Immature natural killer cell (primary cell): Measurements from ENCODE around the gene PTPRD. TPM values are rescaled to one million over a fixed set of nuclear protein-coding genes. Genes with fewer than 3 reads are reported as not detected.
"Not testable (repeated sequence)": the region's sequence is repeated elsewhere in the genome, so short reads cannot be mapped to it uniquely, and the experiment has no call there.

Experiments
- DNase-seq, 3 donors: peaks; one replicate each; pipeline ENCODE4 v3.0.0; 2022; ENCODE audit warnings: mixed read lengths in 1 of 3
- H3K27ac Mint-ChIP-seq, 6 donors: one replicate each; pipeline ENCODE4 v1.8.0; 2020; ENCODE audit warnings: mixed read lengths in 6 of 6, mild to moderate bottlenecking in 5 of 6, inconsistent platforms in 4 of 6, moderate library complexity in 3 of 6
- H3K27me3 Mint-ChIP-seq, 3 donors: one replicate each; pipeline ENCODE4 v1.8.0; 2020 to 2021; ENCODE audit warnings: low read depth in 3 of 3, mild to moderate bottlenecking in 3 of 3, mixed read lengths in 3 of 3, moderate library complexity in 3 of 3, inconsistent platforms in 1 of 3
- H3K36me3 Mint-ChIP-seq, 3 donors: one replicate each; pipeline ENCODE4 v1.8.0; 2020; ENCODE audit warnings: mixed read lengths in 3 of 3, inconsistent platforms in 2 of 3, mild to moderate bottlenecking in 2 of 3
- H3K4me1 Mint-ChIP-seq, 2 donors: one replicate each; pipeline ENCODE4 v1.8.0; 2020; ENCODE audit warnings: inconsistent platforms in 2 of 2, mild to moderate bottlenecking in 2 of 2, mixed read lengths in 2 of 2, moderate library complexity in 1 of 2
- H3K4me3 Mint-ChIP-seq, 5 donors: one replicate each; pipeline ENCODE4 v1.8.0; 2020; ENCODE audit warnings: mild to moderate bottlenecking in 5 of 5, mixed read lengths in 5 of 5, inconsistent platforms in 3 of 5, moderate library complexity in 3 of 5
- H3K9me3 Mint-ChIP-seq, 6 donors: one replicate each; pipeline ENCODE4 v1.8.0; 2020; ENCODE audit warnings: mild to moderate bottlenecking in 6 of 6, mixed read lengths in 6 of 6, inconsistent platforms in 4 of 6, moderate library complexity in 3 of 6
- polyA plus RNA-seq, 3 donors: library from polyadenylated mRNA; unstranded; fragments of 300-500 nt; fragmentation: Illumina TruSeq; gene quantifications; one replicate each; pipeline ENCODE4 v1.2.3, GENCODE V29; 2021

Gene PTPRD
- polyA plus RNA-seq, 3 donors from 2014 or later: not detected

GRCh38 chr9:9478741-9479140 lies 1134.1 kb downstream of the PTPRD start:
- Mint-ChIP-seq H3K36me3 (no peaks in the 10 kb centered on the region), H3K4me3 (no peak overlapping the region), H3K4me1 (no peaks in the 10 kb centered on the region)

GRCh38 chr9:9469271-9469670 lies 1143.5 kb downstream of the PTPRD start:
- Mint-ChIP-seq H3K27ac (no peak overlapping the region), H3K4me1 (no peaks in the 10 kb centered on the region), H3K9me3 (peaks cover 0 to 22% (median 11%) of the 10 kb centered on the region in 6 donors), H3K4me3 (no peak overlapping the region), H3K36me3 (no peaks in the 10 kb centered on the region), H3K27me3 (no peaks in the 10 kb centered on the region)
- DNase-seq: no peak

More at GRCh38 chr9:9478741-9479140, 1134.1 kb downstream of the PTPRD start:
- H3K27me3 Mint-ChIP-seq: no peaks in the 10 kb centered on the region
- no peak for DNase-seq
- H3K9me3 Mint-ChIP-seq: peaks cover 0 to 45% (median 12%) of the 10 kb centered on the region in 6 donors
- H3K27ac Mint-ChIP-seq: no peak overlapping the region

- not testable (repeated sequence) for H3K4me1 Mint-ChIP-seq, H3K36me3 Mint-ChIP-seq, DNase-seq, H3K4me3 Mint-ChIP-seq, H3K27me3 Mint-ChIP-seq, H3K27ac Mint-ChIP-seq
- peaks cover 7 to 45% (median 14%) of the 10 kb centered on the region in 6 donors for H3K9me3 Mint-ChIP-seq
Measured at GRCh38 chr9:9441874-9442273, 1170.9 kb downstream of the PTPRD start.

GRCh38 chr9:9437641-9438040 lies 1175.2 kb downstream of the PTPRD start:
- no peaks in the 10 kb centered on the region for H3K4me1 Mint-ChIP-seq
- no peak for DNase-seq

DNA sequence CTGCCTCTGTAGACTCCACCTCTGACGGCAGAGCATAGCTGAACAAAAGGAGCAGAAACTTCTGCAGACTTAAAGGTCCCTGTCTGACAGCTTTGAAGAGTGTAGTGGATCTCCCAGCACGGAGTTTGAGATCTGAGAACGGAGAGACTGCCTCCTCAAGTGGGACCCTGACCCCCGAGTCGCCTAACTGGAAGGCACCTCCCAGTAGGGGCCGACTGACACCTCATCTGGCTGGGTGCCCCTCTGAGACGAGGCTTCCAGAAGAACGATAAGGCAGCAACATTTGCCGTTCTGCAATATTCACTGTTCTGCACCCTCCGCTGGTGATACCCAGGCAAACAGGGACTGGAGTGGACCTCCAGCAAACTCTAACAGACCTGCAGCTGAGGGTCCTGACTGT lies 1186.3 kb downstream of the PTPRD start:
- H3K36me3 Mint-ChIP-seq, H3K27me3 Mint-ChIP-seq, H3K27ac Mint-ChIP-seq, H3K4me1 Mint-ChIP-seq, DNase-seq, H3K4me3 Mint-ChIP-seq: not testable (repeated sequence)
- peaks cover 12 to 51% (median 16%) of the 10 kb centered on the region in 6 donors for H3K9me3 Mint-ChIP-seq

More at GRCh38 chr9:9437641-9438040, 1175.2 kb downstream of the PTPRD start:
- Mint-ChIP-seq H3K27ac (no peak overlapping the region), H3K4me3 (no peak overlapping the region), H3K36me3 (no peaks in the 10 kb centered on the region), H3K27me3 (no peaks in the 10 kb centered on the region), H3K9me3 (peaks cover 3 to 36% (median 8%) of the 10 kb centered on the region in 6 donors)

DNA sequence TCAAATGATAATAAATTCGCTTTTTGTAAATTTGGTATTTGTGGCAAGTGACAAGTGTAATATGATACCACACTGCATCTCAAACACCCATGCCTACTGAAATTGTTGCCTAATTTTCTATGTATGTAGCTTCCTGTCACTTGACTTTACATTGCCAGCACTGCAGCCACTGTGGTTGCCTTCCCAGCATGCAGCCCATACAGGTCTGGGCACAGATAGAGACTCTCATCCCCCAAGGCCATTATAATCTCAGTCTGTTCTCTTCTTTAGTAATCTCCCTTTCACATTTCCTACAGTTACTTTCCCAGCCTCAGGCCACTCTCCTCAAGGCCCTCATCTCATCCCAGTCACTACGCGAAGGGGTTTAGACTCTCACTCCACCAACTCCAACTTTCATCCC lies 1200.6 kb downstream of the PTPRD start:
- H3K4me3 Mint-ChIP-seq: no peak overlapping the region
- no peak for DNase-seq
- no peaks in the 10 kb centered on the region for H3K4me1 Mint-ChIP-seq
- peaks cover 0 to 3% (median 0%) of the 10 kb centered on the region in 3 donors for H3K36me3 Mint-ChIP-seq
- H3K9me3 Mint-ChIP-seq: peaks cover 0 to 34% (median 10%) of the 10 kb centered on the region in 6 donors
- no peak overlapping the region for H3K27ac Mint-ChIP-seq
- H3K27me3 Mint-ChIP-seq: no peaks in the 10 kb centered on the region

- H3K27me3 Mint-ChIP-seq: no peaks in the 10 kb centered on the region
- H3K27ac Mint-ChIP-seq: no peak overlapping the region
- no peaks in the 10 kb centered on the region for H3K4me1 Mint-ChIP-seq
- peaks cover 0 to 2% (median 0%) of the 10 kb centered on the region in 3 donors for H3K36me3 Mint-ChIP-seq
- no peak for DNase-seq
- no peak overlapping the region for H3K4me3 Mint-ChIP-seq
- H3K9me3 Mint-ChIP-seq: peaks cover 0 to 36% (median 6%) of the 10 kb centered on the region in 6 donors
Measured at GRCh38 chr9:9410736-9411135, 1202.1 kb downstream of the PTPRD start.

DNA sequence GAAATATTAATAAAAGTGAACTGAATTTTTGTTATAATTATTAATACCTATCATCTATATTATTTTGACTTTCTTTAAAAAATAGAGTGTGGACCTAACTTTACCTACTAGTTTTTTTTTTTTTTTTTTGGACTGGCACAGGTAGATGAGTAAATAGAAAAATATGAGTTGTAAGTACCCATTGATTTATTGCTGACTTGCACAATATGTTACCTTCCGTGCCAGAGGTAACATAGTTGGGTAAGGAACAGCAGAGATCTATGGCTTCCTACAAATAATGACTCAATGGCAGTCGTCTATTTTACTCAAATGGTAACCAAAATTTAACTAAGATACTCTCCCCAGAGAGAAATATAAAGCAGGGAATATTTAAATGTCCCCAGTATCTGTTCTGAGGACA lies 1212.8 kb downstream of the PTPRD start:
- Mint-ChIP-seq H3K4me1 (no peaks in the 10 kb centered on the region), H3K27ac (no peak overlapping the region), H3K27me3 (peaks cover 0 to 2% (median 0%) of the 10 kb centered on the region in 3 donors), H3K4me3 (no peak overlapping the region), H3K9me3 (peaks cover 0 to 47% (median 19%) of the 10 kb centered on the region in 6 donors), H3K36me3 (no peaks in the 10 kb centered on the region)
- DNase-seq: no peak

GRCh38 chr9:9396518-9396917 lies 1216.3 kb downstream of the PTPRD start:
- Mint-ChIP-seq H3K4me3 (no peak overlapping the region), H3K4me1 (no peaks in the 10 kb centered on the region)

DNA sequence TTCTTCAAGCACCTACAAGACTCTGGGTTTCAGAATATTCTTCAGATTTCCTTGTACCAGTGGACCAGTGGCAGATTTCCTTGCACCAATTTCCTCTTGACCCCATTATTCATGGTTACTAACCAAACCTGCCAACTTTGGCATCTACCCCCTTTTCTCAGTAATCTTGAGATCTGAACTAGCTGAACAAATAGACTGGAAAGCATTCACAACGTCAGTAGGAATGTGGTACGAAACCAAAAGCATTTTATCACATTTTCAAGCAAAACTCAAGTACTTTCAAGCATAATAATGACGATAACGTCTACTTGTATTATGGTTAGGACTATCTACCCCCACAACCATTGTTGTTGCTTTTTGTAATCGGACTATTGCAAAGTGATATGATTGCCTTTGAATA lies 1217.3 kb downstream of the PTPRD start:
- H3K4me3 Mint-ChIP-seq: no peak overlapping the region

More at GRCh38 chr9:9396518-9396917, 1216.3 kb downstream of the PTPRD start:
- no peaks in the 10 kb centered on the region for H3K36me3 Mint-ChIP-seq
- no peak overlapping the region for H3K27ac Mint-ChIP-seq
- no peak for DNase-seq
- H3K9me3 Mint-ChIP-seq: peaks cover 2 to 46% (median 12%) of the 10 kb centered on the region in 6 donors
- H3K27me3 Mint-ChIP-seq: peaks cover 0 to 2% (median 0%) of the 10 kb centered on the region in 3 donors

GRCh38 chr9:9392755-9393154 lies 1220.0 kb downstream of the PTPRD start:
- no peak for DNase-seq
- H3K4me1 Mint-ChIP-seq: no peaks in the 10 kb centered on the region
- H3K4me3 Mint-ChIP-seq: no peak overlapping the region
- peaks cover 3 to 38% (median 8%) of the 10 kb centered on the region in 6 donors for H3K9me3 Mint-ChIP-seq
- H3K27ac Mint-ChIP-seq: no peak overlapping the region
- no peaks in the 10 kb centered on the region for H3K36me3 Mint-ChIP-seq
- peaks cover 0 to 2% (median 0%) of the 10 kb centered on the region in 3 donors for H3K27me3 Mint-ChIP-seq

More for the DNA sequence above, 1217.3 kb downstream of the PTPRD start:
- no peak for DNase-seq
- H3K27me3 Mint-ChIP-seq: peaks cover 0 to 2% (median 0%) of the 10 kb centered on the region in 3 donors
- peaks cover 2 to 43% (median 11%) of the 10 kb centered on the region in 6 donors for H3K9me3 Mint-ChIP-seq
- no peaks in the 10 kb centered on the region for H3K36me3 Mint-ChIP-seq
- no peak overlapping the region for H3K27ac Mint-ChIP-seq
- no peaks in the 10 kb centered on the region for H3K4me1 Mint-ChIP-seq

DNA sequence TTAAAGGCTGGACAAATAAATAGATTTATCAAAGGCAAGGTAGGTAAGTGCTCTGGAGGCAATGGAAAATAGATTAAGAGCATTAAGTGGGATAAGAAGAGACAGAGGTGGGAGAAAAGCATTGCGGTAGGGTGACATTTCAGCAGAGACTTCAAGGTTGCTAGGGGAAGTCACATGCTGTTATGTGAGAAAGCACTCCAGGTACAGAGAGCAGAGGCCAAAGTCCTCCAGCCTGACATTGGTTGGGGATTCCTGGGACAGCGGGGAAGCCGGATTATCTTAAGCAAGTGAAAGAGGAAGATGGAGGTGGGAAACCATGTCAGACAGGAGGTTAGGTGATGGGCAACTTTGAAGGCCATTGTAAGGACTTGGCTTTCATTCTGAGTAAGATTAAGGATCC lies 1222.9 kb downstream of the PTPRD start:
- H3K27me3 Mint-ChIP-seq: no peaks in the 10 kb centered on the region
- H3K27ac Mint-ChIP-seq: no peak overlapping the region
- peaks cover 0 to 39% (median 8%) of the 10 kb centered on the region in 6 donors for H3K9me3 Mint-ChIP-seq
- no peak overlapping the region for H3K4me3 Mint-ChIP-seq
- no peaks in the 10 kb centered on the region for H3K4me1 Mint-ChIP-seq
- H3K36me3 Mint-ChIP-seq: no peaks in the 10 kb centered on the region
- DNase-seq: no peak

DNA sequence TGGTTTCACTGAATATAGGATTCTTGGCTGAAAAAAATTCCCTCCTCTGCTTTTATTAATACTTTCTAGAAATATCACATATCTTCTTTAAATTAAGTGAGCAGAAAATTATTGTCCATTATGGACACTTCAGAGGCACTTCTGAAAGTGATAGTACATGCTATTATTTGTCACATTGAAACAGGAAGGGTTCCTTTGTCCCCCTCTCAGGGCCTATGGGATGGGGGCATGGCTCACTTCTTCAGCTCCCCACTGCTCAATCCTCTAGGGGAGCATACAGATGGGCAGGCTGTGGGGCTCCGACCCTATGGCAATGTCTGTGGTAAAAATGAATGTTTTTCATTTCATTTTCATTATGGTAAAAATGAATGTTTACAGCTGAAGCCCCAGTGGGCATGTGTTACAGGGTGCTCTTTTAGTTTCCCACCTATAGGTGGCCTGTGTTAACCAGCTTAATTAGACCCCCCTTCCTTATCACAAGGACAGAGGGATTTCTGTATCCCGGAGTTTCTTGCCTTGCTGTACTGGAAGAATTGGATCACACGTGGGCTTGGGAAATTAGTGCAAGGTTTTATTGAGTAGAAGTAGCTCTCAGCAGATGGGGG lies 1225.2 kb downstream of the PTPRD start:
- Mint-ChIP-seq H3K9me3 (peaks cover 1 to 34% (median 10%) of the 10 kb centered on the region in 6 donors), H3K27me3 (no peaks in the 10 kb centered on the region), H3K4me3 (no peak overlapping the region), H3K4me1 (no peaks in the 10 kb centered on the region), H3K27ac (no peak overlapping the region), H3K36me3 (no peaks in the 10 kb centered on the region)
- DNase-seq: no peak

DNA sequence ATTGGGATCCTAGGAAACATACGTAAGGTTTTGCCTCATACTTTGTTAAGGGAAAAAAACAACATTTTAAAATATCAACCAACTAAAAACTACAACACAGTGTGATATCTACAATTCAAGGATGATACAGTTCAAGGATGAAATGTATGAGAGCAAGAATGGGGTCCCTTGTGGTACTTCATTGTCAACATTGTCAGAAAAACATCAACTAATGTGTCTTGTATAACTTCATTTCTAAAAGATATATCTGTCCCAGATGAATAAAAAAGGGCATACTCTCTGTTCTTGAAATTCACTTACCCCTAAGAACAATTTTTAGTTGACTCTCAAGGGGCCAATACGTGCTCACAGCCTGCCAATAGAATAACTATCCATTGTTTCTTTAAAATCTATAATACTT lies 1250.5 kb downstream of the PTPRD start:
- peaks cover 2 to 23% (median 9%) of the 10 kb centered on the region in 6 donors for H3K9me3 Mint-ChIP-seq
- H3K36me3 Mint-ChIP-seq: no peaks in the 10 kb centered on the region
- no peaks in the 10 kb centered on the region for H3K4me1 Mint-ChIP-seq
- peaks cover 0 to 2% (median 0%) of the 10 kb centered on the region in 3 donors for H3K27me3 Mint-ChIP-seq
- no peak overlapping the region for H3K27ac Mint-ChIP-seq
- no peak overlapping the region for H3K4me3 Mint-ChIP-seq
- no peak for DNase-seq
